Panc1 (cell line): Measurements from ENCODE around the gene PFDN4.

ENCODE experiments used
- POLR2AphosphoS5 ChIP-seq: IDR thresholded peaks from 2 replicates; pipeline ENCODE4 v1.6.1; 2012; ENCODE audit warnings: mild to moderate bottlenecking, low read depth, low read length, moderate library complexity
- SIN3A ChIP-seq: IDR thresholded peaks from 2 replicates; pipeline ENCODE4 v1.6.1; 2012; ENCODE audit warnings: low read depth, mild to moderate bottlenecking, low read length, moderate library complexity, borderline replicate concordance; ENCODE audit not compliant: insufficient read depth
- TF ChIP-seq, protein P1 (sequence below): fragments of 450-650 bp; IDR thresholded peaks from 2 replicates; pipeline ENCODE4 v1.5.1; 2017; ENCODE audit warnings: mild to moderate bottlenecking

DNA sequence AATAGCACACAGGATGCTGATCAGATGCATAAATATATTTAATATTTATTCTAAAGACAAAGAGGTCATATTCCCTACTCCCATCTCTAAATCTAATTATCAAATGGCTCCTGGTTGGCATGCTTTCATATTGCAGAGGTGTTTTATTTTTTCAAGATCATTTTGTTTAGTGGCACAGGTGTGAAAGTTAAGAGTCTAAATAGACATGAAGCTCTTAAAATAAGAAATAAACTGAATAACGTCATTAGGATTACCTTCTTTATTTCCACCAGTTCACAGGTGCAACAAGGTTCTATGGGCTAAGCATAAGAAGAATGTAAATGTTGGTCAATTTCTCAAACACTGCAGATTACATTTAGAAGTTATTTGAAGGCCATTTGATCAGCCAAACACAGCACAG is 27.0 kb upstream of the PFDN4 start:
- TF ChIP-seq, protein P1, sequence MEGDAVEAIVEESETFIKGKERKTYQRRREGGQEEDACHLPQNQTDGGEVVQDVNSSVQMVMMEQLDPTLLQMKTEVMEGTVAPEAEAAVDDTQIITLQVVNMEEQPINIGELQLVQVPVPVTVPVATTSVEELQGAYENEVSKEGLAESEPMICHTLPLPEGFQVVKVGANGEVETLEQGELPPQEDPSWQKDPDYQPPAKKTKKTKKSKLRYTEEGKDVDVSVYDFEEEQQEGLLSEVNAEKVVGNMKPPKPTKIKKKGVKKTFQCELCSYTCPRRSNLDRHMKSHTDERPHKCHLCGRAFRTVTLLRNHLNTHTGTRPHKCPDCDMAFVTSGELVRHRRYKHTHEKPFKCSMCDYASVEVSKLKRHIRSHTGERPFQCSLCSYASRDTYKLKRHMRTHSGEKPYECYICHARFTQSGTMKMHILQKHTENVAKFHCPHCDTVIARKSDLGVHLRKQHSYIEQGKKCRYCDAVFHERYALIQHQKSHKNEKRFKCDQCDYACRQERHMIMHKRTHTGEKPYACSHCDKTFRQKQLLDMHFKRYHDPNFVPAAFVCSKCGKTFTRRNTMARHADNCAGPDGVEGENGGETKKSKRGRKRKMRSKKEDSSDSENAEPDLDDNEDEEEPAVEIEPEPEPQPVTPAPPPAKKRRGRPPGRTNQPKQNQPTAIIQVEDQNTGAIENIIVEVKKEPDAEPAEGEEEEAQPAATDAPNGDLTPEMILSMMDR: no peak
- TF ChIP-seq POLR2AphosphoS5 (no peak), SIN3A (no peak)
